Middle frontal gyrus (tissue), 1 donor: Measurements from ENCODE around the gene LRP2.
"Not testable (repeated sequence)": the region's sequence is repeated elsewhere in the genome, so short reads cannot be mapped to it uniquely, and the experiment has no call there.

ENCODE experiments used
- DNase-seq: peaks from one replicate; pipeline ENCODE4 v3.0.0-alpha.2; 2015; ENCODE audit warnings: low spot score; ENCODE audit errors: extremely low spot score

Gene LRP2

DNA sequence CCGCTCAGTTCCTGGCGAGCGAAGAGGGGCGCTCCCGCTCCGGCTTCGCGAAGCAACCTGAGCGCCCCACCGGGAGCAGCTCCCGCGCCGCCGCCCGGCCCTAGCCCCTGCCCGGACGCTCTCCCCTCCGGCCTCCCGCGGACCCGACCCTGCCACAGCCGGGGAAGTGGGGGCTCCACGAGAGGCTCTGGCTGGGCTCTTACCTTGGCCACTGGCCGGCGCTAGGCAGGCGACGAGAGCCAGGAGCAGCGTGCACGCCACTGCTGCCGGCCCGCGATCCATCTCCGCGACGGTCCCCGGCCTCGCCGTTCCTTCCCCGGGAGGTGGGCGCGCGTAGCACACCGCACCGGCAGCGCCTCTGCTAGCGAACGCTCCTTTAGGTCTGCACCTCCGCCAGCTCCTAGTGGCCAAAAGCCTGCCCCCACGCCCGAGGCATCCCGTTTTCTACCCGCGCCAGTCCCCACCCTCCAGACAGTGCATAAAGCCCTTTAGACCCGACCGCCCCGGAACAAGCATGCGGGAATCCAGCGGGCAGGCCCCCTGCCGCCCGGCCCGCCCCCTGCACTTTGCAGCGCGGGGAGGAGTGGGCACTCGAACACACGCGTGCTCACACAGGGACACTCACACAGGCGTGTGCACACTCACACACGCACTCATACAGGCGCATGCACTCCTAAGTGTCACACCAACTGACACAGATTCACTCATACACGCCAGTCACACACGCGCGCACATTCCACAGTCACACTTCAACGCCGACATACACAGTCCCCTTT is at the start of gene LRP2:
TSS of gene LRP2 (minus strand) at position 417 of the 776 bp plus-strand sequence. CDS start at position 282, 135 bp downstream.
- no peak for DNase-seq

DNA sequence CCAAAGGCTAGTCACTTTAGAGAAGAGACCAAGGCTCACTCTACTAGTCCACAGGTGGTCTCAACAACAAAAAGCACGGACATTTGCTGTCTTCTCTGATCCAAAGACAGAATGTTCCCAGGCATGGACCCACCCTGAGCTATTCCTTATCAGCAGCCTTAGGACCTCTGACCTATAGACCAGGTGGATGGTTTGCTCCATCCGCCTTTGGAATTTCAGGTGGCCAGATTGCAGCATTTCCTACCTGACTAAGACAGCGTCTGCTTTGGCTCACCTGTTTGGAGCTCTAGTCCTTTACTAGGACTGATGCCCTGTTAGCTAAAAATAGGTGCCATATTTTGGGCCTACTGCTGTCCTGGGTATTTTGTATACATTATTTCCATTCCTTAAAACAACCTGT is 44.6 kb upstream of the LRP2 start:
- no peak for DNase-seq

DNA sequence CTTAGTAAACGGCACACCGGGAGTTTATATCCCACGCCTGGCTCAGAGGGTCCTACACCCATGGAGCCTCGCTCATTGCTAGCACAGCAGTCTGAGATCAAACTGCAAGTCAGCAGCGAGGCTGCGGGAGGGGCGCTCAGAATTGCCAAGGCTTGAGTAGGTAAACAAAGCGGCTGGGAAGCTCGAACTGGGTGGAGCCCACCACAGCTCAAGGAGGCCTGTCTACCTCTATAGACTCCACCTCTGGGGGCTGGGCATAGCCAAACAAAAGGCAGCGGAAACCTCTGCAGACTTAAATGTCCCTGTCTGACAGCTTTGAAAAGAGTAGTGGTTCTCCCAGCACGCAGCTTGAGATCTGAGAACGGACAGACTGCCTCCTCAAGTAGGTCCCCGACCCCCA is 37.2 kb upstream of the LRP2 start:
- DNase-seq: not testable (repeated sequence)

DNA sequence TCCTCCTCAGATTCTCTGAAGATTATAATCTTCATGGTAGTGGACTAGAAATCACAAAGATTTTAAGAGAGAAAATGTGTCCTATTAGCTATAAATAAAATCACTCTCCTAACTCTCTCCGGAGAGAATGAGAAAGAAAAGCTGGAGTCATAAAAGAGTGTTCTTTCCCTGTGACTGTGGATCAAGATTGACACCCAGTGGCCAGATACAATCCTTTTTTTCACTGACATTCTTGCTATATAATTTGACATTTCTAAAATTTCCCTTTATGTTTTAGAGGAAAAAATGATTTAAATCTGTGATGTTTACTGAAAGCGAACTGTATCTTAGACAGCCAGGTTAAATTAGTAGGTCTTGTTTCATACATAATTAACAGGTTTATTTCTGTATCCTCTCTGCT is 35.4 kb upstream of the LRP2 start:
- no peak for DNase-seq

DNA sequence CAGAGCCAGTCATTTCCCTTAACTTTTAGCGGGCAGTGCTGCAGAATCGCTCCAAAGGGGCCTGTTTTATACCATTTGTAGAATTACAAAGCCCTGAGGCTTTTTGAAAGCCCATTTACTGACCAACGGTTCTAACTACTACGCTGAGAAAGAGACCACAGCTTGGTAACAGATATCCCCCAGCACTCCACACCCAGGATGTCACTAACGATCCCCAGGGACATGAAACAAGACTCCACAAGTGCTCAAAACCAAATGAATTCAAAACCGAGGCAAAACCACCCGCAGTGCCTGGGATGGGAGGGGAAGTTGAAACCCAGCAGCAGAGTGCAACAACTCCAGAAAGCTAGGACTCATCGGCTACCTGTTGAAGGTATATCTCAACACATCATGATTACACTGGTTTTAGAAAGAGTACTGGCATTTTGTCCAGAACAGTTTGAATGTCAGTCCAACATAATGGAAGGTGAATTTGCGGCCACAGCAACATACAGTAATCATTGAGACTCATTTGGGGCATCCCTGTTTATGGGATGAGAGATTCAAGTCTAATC is 33.6 kb upstream of the LRP2 start:
- DNase-seq: no peak

DNA sequence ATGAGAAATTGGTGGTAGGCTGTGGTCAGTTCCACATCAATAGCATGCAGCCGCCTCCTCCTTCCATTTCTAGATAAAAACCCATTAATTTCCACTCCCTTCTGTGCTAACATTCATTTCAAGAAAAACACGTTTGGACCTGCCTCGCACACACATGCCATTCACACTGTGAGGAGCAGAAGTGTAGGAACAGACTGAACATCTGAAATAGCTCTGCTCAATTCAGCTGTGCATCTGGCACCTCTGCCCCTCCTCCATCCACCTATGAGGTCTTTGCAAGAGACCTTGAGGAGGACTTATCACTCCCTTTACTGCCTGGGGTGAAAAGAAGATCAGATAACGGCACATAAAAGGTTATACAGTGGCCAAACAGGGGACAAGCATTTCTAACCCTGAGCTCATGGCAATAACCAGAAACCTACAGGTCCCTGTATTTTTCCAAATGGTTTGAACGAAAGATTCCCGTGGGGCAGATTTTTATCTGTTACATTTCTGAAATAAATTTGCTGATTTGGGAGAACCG is 30.8 kb upstream of the LRP2 start:
- DNase-seq: no peak

DNA sequence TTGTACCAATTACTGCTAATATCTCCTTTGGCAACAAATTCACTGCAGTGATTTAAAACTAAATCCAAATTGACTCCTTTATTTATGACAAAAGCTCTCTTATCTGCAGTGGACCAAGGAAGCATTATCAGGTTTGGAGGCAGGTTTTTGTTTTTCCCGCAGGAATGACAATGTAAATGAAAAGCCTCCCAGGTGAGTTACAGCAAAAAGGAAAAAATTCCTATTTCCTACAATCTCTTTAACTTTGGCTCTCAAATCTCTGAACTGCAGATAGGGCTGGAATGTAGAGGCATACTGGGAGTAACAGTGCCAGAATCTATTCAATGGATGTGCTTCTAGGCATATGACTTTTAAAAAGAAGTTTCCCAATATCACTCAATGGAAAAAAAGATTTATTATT is 28.9 kb upstream of the LRP2 start:
- no peak for DNase-seq

DNA sequence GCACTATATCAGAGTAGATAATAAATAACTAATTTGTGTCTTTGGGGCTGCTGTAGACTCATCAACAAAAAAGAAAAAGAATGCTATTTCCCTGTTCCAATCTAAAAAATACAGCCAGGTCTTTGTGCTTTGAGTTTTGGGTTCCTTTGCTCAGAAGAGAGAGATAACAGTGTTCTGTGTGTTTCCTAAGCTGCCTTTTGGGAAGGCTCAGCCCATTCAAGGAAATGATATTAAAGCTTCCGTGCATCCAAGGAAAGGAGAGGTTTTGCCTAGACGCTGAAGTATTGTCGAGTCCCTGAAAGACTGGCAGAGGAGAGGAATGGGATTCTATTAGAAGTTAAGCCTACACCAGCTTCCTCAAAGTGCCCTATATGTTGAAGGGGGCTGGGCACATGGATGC is 25.8 kb upstream of the LRP2 start:
- DNase-seq: no peak

DNA sequence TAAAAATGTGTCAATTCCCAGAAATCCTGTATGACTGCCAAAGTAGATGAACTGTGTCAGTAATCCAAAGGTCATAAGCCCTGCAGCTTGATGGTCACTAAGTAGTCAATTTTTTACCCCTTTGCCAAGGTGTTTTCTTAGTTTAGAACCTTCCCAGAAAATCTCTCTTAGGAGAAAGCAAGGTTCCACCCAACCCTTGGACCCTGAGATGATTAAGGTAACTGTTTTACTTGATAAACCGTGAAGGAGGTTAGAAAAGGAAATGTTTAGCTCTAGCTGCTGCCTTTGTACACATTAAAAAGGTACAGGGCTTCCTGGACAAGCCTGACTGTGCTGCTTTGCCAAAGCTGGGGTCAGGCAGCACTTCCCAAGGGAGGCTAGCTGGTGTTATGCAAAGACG is 24.4 kb upstream of the LRP2 start:
- DNase-seq: no peak

DNA sequence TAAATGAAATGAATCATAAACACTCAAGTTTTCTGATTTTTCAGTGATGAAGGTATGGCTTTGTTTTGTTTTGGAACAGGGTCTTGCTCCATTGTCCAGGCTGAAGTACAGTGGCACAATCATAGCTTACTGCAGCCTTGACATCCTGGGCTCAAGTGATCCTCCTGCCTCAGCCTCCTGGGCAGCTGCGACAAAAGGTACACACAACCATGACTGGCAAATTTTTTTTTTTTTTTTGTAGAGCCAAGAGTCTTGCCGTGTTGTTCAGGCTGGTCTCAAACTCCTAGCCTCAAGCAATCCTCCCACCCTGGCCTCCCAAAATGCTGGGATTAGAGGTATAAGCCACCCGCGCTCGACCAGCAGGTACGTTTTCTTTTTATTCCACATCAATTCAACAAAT is 22.5 kb upstream of the LRP2 start:
- no peak for DNase-seq

DNA sequence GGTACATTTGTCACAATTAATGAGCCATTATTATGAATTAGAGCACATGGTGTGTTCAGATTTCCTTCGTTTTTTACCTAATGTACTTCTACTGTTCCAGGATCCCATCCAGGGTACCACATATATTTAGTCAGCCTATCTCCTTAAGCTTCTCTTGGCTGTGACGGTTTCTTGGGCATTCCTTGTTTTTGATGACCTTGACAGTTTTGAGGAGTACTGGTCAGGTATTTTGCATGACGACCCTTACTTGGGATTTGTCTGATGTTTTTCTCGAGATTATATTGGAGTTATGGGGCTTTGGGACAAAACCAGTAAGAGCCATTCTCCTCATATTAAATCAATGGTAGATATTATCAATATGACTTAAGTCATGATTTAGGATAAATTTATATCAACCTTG is 10.2 kb upstream of the LRP2 start:
- no peak for DNase-seq

DNA sequence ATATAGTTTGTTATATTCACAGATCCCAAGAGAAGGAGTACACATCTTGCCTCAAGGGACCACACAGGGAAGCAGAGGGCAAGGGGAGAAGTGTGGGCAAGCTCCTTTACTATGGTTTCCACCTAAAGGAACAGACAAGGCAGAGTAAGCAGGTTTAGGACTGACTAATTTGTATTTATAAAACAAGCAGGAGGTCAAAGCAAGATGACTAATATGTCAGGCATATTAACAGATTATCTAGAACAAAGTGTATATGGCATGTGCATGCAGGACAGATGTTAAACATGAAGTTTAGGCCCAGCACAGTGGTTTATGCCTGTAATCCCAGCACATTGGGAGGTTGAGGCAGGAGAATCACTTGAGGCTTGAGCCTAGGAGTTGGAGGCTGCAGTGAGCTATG is 3.7 kb upstream of the LRP2 start:
- no peak for DNase-seq

DNA sequence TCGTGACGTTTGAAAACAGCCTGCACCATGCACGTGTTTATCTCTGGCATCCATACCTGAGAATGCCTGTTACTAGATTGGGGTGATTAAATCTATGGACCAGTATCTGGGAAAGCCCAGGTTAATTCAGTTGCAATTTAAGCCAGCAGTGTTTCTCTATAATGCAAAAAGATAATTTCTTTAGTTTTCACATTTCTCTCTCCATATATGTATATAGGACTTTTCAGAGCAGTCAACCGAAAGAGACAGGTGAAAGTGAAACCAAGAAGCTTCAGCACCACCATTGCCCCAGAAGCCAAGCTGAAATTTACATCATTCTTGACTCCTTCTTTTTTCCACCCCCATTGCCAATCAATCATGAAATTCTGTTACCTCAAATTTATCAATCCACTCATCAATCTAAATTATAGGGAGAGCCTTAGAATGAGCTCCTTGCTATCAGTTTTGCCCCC is 2.7 kb upstream of the LRP2 start:
- no peak for DNase-seq

DNA sequence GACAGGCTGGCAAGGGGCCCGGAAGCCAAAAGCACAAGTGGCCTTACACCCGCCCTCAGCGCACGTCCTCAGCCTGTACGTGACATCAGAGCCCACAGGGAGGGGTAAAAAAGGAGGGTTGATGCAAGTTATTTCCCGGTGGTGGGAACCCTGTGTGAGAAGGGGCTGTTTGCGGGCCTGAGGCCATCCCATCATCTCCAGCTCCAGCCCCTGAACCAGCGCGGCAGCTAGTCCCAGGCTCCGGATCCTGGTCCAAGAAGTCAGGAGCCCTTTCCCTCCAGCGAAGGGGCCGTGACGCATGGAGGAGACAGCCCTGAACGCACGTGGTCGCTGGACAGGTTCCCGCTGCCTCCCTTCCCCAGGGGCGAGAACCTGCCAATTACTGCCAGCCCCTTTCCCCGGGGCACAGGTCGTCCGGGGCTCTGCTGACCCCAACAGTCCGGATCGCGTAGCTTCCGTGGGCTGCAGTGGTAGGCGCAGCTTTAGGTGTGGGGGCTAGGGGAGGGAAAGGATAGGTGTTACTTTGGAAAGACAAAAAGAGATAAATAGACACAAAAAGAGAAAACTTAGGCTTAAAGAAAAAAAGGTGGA is 1.3 kb upstream of the LRP2 start:
- DNase-seq: no peak

DNA sequence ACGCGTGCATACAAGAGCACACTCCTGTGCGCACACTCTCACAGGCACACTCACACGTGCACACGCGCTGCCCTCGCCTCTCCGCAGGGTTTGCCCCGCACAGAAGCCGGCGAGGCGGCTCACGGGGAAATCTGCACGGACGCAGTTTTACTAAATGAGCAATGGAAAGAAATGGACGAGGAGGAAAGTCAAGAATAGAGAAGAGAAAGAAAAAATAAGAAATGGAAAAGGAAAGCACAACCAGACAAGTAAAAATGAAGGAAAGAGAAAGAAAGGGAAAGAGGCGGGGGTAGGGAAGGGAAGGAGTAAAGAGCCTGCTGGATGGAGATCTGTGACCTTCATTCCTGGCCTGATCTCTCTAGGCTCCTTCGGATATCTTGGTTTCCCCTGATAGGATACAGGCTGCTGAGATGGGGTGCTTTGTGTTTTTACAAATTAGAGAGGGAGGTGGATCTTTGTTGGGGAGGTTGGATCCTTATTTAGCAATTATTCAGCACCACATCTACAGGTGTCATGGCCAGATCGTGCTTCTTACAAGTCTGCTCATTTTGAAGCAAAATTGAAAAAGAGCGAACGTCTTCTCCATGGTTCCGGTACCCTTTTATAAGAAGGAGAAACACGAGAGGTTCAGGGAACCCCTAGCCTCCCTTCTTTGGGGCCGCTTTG is 693 bp upstream of the LRP2 start:
- no peak for DNase-seq

DNA sequence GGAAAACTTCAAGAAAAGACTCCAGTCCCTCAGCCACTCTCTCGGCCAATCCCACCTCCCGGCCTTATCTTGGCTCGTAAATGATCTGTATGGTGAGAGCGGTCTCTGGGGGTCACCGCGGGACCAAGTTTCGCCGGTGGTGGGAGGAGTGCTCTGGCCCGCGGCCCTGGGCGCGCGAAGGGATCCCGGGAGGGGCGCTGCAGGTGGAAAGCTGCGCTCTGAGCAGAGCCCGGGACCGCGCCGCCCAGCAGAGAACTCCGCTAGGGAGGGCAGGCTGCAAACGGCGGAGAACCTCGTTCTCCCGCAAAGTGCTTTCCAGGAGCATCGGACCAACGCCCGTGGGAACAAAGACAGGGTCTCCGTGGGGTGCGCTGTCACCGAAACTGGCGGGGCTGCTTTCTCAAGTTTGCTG is 622 bp downstream of the LRP2 start:
- DNase-seq: no peak

DNA sequence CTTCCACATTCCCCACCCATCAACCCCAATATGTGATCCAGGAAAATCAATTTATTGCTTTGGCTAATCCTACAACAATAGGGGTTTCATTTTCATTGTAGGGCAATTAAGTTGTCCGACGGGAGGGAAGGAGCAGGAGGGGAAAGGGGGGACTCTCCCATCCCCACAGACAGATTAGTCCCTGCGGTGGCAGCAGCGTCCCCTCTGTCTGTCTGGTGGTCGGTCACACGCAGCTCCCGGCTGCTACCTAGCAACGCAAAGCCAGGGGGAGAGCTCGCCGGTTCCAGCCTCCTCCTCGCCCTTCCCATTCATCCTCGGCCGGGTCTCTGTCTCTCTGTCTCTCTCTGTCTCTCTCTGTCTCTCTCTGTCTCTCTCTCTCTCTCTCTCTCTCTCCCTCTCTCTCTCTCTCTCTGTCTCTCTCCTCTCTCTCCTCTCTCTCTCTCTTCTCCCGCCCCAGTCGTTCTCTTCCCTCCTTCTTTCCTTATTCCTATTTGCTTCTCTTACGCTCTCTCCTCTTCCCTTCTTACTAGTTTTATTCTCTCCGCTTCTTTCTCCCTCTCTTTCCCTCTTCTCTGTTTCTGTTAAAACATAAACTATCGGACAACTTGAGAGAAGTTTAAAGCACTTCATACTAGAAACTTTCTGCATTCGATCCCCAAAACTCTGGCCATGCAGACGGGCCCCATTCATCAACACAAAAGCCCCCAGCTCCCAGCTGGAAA is 1.2 kb downstream of the LRP2 start:
- DNase-seq: no peak

DNA sequence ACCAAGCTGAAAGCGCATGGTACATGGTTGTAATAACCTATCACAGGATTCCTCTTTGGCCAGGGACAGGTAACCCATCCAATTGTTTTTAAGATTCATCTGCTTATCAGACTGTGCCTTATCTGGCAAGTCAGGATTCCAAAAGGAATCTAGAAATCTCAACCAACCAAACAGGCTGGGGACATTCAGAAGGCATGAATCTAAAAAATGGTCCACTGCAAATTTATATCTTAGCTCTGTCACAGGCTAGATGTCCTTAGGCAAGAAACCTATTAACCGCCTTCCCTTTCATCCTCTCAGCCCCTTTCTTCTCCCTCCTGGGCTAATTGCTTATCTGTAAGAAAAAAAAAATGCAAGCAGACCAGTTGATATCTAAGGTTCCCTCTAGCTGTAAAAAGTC is 4.3 kb downstream of the LRP2 start:
- no peak for DNase-seq

DNA sequence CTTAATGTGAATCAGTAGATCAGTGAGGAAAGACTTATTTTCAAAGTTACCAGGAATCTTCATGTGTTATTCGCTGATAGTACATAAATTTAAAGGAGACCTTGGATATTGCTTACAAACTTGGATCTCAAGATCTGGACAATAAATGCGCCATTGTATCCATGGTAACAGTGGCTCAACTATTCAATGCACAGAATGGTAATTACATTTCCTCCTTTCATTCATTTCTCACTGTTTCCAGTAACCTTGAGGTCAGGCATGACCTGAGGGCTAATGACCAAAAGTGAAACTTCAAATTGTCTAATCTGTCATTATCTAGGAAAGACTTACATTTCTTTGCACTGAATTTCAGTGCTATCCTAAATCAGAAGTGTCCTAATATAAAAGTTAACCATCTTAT is 8.1 kb downstream of the LRP2 start:
- no peak for DNase-seq

DNA sequence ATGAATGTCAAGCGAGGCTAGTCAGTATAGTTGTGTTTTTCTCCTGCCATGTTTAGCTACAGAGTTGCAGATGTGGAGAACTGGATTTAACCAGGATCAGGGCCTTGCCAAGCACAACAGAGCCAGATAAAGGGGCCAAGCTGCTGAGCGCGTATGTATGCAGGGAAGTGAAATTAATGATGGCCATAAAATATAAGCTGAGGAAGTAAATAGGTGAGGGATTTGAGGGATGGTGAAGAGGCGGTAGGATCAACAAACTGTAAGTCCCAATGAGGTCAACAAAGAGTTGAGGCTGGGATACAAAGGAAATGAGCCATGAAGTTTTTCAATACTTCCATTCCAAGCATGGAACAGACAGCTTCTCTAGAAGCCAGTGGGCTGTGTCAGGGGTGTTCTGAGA is 10.6 kb downstream of the LRP2 start:
- DNase-seq: no peak

DNA sequence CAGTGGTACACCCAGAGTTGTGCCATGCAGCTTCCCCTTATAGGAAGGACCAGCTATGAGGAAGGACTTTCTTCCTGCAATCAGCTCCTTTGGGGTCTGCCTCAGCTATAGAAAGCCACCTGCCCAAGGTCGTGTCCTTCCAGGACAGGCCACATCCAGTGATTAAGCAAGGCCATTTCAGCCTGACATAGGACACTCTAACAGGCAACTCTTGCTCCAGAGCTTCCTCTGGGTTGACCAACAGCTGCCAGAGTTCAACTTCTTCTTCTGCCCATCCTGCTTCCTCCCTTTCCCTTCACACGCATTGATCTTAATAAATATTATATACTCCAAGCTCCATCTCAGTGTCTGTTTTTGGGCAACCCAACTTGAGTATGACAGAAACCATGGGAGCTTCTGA is 12.8 kb downstream of the LRP2 start:
- no peak for DNase-seq
